ENCODE results near the gene ZNF624. TPM values are rescaled to one million over a fixed set of nuclear protein-coding genes. Genes with fewer than 3 reads are reported as not detected.

ZNF624 gene
- total RNA-seq: 10.6 TPM

GRCh38 chr17:16653367-16654041, at the start of gene ZNF624:
ZNF624 (minus strand) TSS chr17:16653850.

GRCh38 chr17:16689731-16690281, 36.2 kb upstream of the ZNF624 start, which contains the start of gene CCDC144A:
CCDC144A (plus strand) TSS chr17:16690241; CDS start chr17:16690401, 160 bp downstream.

Small RNAs within 50 kb of the gene (small RNA-seq; reads per million reads assigned to genes)
- not detected for gene RNU6-405P (ENCODE audit: low replicate concordance)

Other genes starting within 250 kb of the ZNF624 start
- 6.1 TPM for gene TRPV2, start 238.3 kb downstream of the ZNF624 start, total RNA-seq
- gene LRRC75A, start 161.7 kb downstream of the ZNF624 start, total RNA-seq: 4.6 TPM
- gene ZNF287, start 84.6 kb downstream of the ZNF624 start, total RNA-seq: 10.2 TPM
- 0.29 TPM for gene CCDC144A, start 36.4 kb upstream of the ZNF624 start, total RNA-seq